Measurements from ENCODE around the gene VSIR.

DNA sequence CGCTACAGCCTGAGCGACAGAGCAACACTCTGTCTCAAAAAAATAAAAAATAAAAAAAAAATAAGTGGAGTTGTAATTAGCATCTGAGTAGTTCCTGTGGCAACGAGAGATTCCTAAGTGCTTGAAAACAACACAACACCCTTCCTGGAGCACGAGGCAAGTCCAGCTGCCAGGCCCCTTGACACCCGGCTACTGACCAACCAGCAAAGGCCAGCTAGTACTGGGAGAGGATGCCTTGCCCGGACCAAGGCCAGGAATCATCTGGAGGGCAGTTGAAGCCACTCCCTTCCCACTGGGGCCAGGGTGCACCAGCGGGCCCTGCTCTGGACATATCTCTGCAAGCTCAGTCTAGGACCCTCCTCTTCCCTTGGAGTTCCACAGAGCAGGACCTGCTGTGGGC, 54.3 kb downstream of the VSIR start:
- TF ChIP-seq POLR2AphosphoS5 (IDR thresholded peaks at IDR 0.05) (peak; percentile 44 to 79 (median 59)), POLR2A (IDR thresholded peaks at IDR 0.05) (no peak)
